ENCODE measurements around the gene SIDT1.

The SIDT1 gene

DNA sequence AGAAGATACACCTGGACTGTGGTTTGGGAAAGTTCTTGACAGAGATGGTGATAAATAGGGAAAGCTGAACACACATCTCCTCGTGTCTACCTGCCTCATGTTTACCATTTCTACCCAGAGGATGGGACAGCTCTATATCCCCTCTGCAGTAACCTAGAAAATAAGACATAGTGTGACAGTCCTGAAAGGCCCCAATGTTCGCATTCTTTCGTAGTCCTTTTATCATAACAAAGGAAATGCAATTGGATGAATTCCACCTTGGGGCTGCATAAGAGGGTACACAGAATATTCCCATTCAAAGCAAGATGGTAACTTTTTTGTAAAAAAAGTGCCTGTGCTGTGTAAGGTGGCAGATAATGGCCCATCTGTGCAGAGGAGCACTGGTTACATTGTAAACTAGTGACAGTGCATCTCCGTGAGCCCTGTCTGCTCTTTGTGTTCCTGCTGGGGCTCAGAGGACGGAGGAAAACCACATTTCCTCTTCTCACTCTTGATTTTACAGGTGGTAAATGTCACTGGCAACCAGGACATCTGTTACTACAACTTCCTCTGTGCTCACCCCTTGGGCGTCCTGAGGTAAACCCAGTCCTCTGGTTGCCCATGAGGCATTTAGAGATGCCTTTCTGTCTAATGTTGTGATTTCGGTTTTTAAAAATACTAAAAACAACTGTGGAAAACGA, 74.3 kb downstream of the SIDT1 start:
- H3K9me3 ChIP-seq (ENCODE audit: control insufficient read depth in 2 of 2, low read length in 2 of 2), result no peaks in the 10 kb centered on the region
- H3K27me3 ChIP-seq (ENCODE audit: control insufficient read depth in 2 of 2, insufficient read depth in 2 of 2, low read length in 2 of 2), result no peaks in the 10 kb centered on the region
- no peaks in the 10 kb centered on the region for H3K4me1 ChIP-seq (ENCODE audit: control insufficient read depth in 2 of 2, insufficient read depth in 2 of 2, low read length in 2 of 2)
- no peak overlapping the region for H3K27ac ChIP-seq (ENCODE audit: low read depth in 2 of 2, low read length in 2 of 2)
- H3K36me3 ChIP-seq (ENCODE audit: control insufficient read depth in 2 of 2, insufficient read depth in 2 of 2, low read length in 2 of 2), result peaks cover 40 to 49% of the 10 kb centered on the region in 2 donors
- no peak overlapping the region for H3K9ac ChIP-seq (ENCODE audit: low read depth in 1 of 2, low read length in 2 of 2)
- H3K4me3 ChIP-seq (ENCODE audit: low read length in 2 of 2), result no peak overlapping the region

- no peak overlapping the region for H3K27ac ChIP-seq (ENCODE audit: low read depth in 2 of 2, low read length in 2 of 2)
- H3K36me3 ChIP-seq (ENCODE audit: control insufficient read depth in 2 of 2, insufficient read depth in 2 of 2, low read length in 2 of 2), result peaks cover 44 to 53% of the 10 kb centered on the region in 2 donors
- no peaks in the 10 kb centered on the region for H3K4me1 ChIP-seq (ENCODE audit: control insufficient read depth in 2 of 2, insufficient read depth in 2 of 2, low read length in 2 of 2)
- no peaks in the 10 kb centered on the region for H3K27me3 ChIP-seq (ENCODE audit: control insufficient read depth in 2 of 2, insufficient read depth in 2 of 2, low read length in 2 of 2)
- no peak overlapping the region for H3K4me3 ChIP-seq (ENCODE audit: low read length in 2 of 2)
- H3K9me3 ChIP-seq (ENCODE audit: control insufficient read depth in 2 of 2, low read length in 2 of 2), result no peaks in the 10 kb centered on the region
- no peak overlapping the region for H3K9ac ChIP-seq (ENCODE audit: low read depth in 1 of 2, low read length in 2 of 2)
These were observed 74.9 kb downstream of the SIDT1 start for GRCh38 chr3:113607219-113607596.

GRCh38 chr3:113614402-113614801, 82.0 kb downstream of the SIDT1 start:
- no peak overlapping the region for H3K9ac ChIP-seq (ENCODE audit: low read depth in 1 of 2, low read length in 2 of 2)

GRCh38 chr3:113615976-113616375, 83.6 kb downstream of the SIDT1 start:
- H3K36me3 ChIP-seq (ENCODE audit: control insufficient read depth in 2 of 2, insufficient read depth in 2 of 2, low read length in 2 of 2), result peaks cover 58 to 61% of the 10 kb centered on the region in 2 donors
- H3K4me1 ChIP-seq (ENCODE audit: control insufficient read depth in 2 of 2, insufficient read depth in 2 of 2, low read length in 2 of 2), result no peaks in the 10 kb centered on the region
- H3K9me3 ChIP-seq (ENCODE audit: control insufficient read depth in 2 of 2, low read length in 2 of 2), result no peaks in the 10 kb centered on the region
- H3K27me3 ChIP-seq (ENCODE audit: control insufficient read depth in 2 of 2, insufficient read depth in 2 of 2, low read length in 2 of 2), result no peaks in the 10 kb centered on the region
- H3K9ac ChIP-seq (ENCODE audit: low read depth in 1 of 2, low read length in 2 of 2), result no peak overlapping the region
- no peak overlapping the region for H3K27ac ChIP-seq (ENCODE audit: low read depth in 2 of 2, low read length in 2 of 2)
- no peak overlapping the region for H3K4me3 ChIP-seq (ENCODE audit: low read length in 2 of 2)

More at GRCh38 chr3:113614402-113614801, 82.0 kb downstream of the SIDT1 start:
- Histone ChIP-seq H3K27ac (ENCODE audit: low read depth in 2 of 2, low read length in 2 of 2) (no peak overlapping the region), H3K27me3 (ENCODE audit: control insufficient read depth in 2 of 2, insufficient read depth in 2 of 2, low read length in 2 of 2) (no peaks in the 10 kb centered on the region), H3K9me3 (ENCODE audit: control insufficient read depth in 2 of 2, low read length in 2 of 2) (no peaks in the 10 kb centered on the region), H3K4me1 (ENCODE audit: control insufficient read depth in 2 of 2, insufficient read depth in 2 of 2, low read length in 2 of 2) (no peaks in the 10 kb centered on the region), H3K4me3 (ENCODE audit: low read length in 2 of 2) (no peak overlapping the region), H3K36me3 (ENCODE audit: control insufficient read depth in 2 of 2, insufficient read depth in 2 of 2, low read length in 2 of 2) (peaks cover 50 to 63% of the 10 kb centered on the region in 2 donors)

DNA sequence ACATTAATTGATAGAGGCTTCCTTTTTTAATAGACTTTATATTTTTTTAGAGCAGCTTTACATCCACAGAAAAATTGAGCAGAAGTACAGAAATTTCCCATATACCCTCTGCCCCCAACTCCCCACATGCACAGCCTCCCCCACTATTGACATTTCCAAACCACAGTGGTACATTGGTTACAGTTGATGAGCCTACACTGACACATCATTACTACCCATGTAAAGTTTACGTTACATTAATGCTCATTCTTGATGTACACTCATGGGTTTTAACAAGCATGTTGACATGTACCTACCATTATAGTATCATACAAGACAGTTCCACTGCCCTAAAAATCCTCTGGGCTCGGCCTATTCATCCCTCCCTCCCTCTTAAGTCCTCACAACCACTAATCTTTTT, 85.4 kb downstream of the SIDT1 start:
- Histone ChIP-seq H3K4me3 (ENCODE audit: low read length in 2 of 2) (no peak overlapping the region), H3K27ac (ENCODE audit: low read depth in 2 of 2, low read length in 2 of 2) (no peak overlapping the region), H3K36me3 (ENCODE audit: control insufficient read depth in 2 of 2, insufficient read depth in 2 of 2, low read length in 2 of 2) (peaks cover 46 to 59% of the 10 kb centered on the region in 2 donors), H3K27me3 (ENCODE audit: control insufficient read depth in 2 of 2, insufficient read depth in 2 of 2, low read length in 2 of 2) (no peaks in the 10 kb centered on the region), H3K9ac (ENCODE audit: low read depth in 1 of 2, low read length in 2 of 2) (no peak overlapping the region), H3K4me1 (ENCODE audit: control insufficient read depth in 2 of 2, insufficient read depth in 2 of 2, low read length in 2 of 2) (no peaks in the 10 kb centered on the region), H3K9me3 (ENCODE audit: control insufficient read depth in 2 of 2, low read length in 2 of 2) (no peaks in the 10 kb centered on the region)

GRCh38 chr3:113620091-113620490, 87.7 kb downstream of the SIDT1 start:
- H3K4me3 ChIP-seq (ENCODE audit: low read length in 2 of 2), result no peak overlapping the region
- H3K27me3 ChIP-seq (ENCODE audit: control insufficient read depth in 2 of 2, insufficient read depth in 2 of 2, low read length in 2 of 2), result no peaks in the 10 kb centered on the region
- no peak overlapping the region for H3K27ac ChIP-seq (ENCODE audit: low read depth in 2 of 2, low read length in 2 of 2)
- peaks cover 44 to 56% of the 10 kb centered on the region in 2 donors for H3K36me3 ChIP-seq (ENCODE audit: control insufficient read depth in 2 of 2, insufficient read depth in 2 of 2, low read length in 2 of 2)
- H3K4me1 ChIP-seq (ENCODE audit: control insufficient read depth in 2 of 2, insufficient read depth in 2 of 2, low read length in 2 of 2), result no peaks in the 10 kb centered on the region
- H3K9ac ChIP-seq (ENCODE audit: low read depth in 1 of 2, low read length in 2 of 2), result no peak overlapping the region
- H3K9me3 ChIP-seq (ENCODE audit: control insufficient read depth in 2 of 2, low read length in 2 of 2), result no peaks in the 10 kb centered on the region

GRCh38 chr3:113623324-113623723, 91.0 kb downstream of the SIDT1 start:
- Histone ChIP-seq H3K27ac (ENCODE audit: low read depth in 2 of 2, low read length in 2 of 2) (no peak overlapping the region), H3K4me1 (ENCODE audit: control insufficient read depth in 2 of 2, insufficient read depth in 2 of 2, low read length in 2 of 2) (no peaks in the 10 kb centered on the region), H3K27me3 (ENCODE audit: control insufficient read depth in 2 of 2, insufficient read depth in 2 of 2, low read length in 2 of 2) (no peaks in the 10 kb centered on the region), H3K9me3 (ENCODE audit: control insufficient read depth in 2 of 2, low read length in 2 of 2) (no peaks in the 10 kb centered on the region), H3K4me3 (ENCODE audit: low read length in 2 of 2) (no peak overlapping the region), H3K36me3 (ENCODE audit: control insufficient read depth in 2 of 2, insufficient read depth in 2 of 2, low read length in 2 of 2) (peaks cover 43 to 50% of the 10 kb centered on the region in 2 donors), H3K9ac (ENCODE audit: low read depth in 1 of 2, low read length in 2 of 2) (no peak overlapping the region)

- no peaks in the 10 kb centered on the region for H3K27me3 ChIP-seq (ENCODE audit: control insufficient read depth in 2 of 2, insufficient read depth in 2 of 2, low read length in 2 of 2)
- H3K9ac ChIP-seq (ENCODE audit: low read depth in 1 of 2, low read length in 2 of 2), result no peak overlapping the region
- H3K36me3 ChIP-seq (ENCODE audit: control insufficient read depth in 2 of 2, insufficient read depth in 2 of 2, low read length in 2 of 2), result peaks cover 48 to 54% of the 10 kb centered on the region in 2 donors
- no peaks in the 10 kb centered on the region for H3K9me3 ChIP-seq (ENCODE audit: control insufficient read depth in 2 of 2, low read length in 2 of 2)
- H3K4me3 ChIP-seq (ENCODE audit: low read length in 2 of 2), result no peak overlapping the region
- peaks cover 0 to 3% of the 10 kb centered on the region in 2 donors for H3K4me1 ChIP-seq (ENCODE audit: control insufficient read depth in 2 of 2, insufficient read depth in 2 of 2, low read length in 2 of 2)
- no peak overlapping the region for H3K27ac ChIP-seq (ENCODE audit: low read depth in 2 of 2, low read length in 2 of 2)
These were observed 91.5 kb downstream of the SIDT1 start for GRCh38 chr3:113623811-113624210.

DNA sequence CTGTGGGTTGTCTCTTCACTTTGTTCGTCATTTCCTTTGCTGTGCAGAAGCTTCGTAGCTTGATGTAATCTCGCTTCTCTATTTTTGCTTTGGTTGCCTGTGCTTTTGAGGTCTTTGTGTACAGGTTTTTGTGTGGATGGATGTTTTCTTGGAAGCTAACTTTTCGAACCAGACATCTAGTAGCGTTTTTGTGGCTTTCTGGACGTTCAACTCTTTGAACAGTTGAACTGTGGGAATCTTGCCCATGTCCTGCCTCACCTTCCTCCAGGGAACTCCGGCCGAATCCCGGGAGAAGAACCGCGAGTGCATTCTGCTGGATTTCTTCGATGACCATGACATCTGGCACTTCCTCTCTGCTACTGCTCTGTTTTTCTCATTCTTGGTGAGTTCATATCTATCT, 93.5 kb downstream of the SIDT1 start:
- H3K9me3 ChIP-seq (ENCODE audit: control insufficient read depth in 2 of 2, low read length in 2 of 2), result no peaks in the 10 kb centered on the region
- no peaks in the 10 kb centered on the region for H3K27me3 ChIP-seq (ENCODE audit: control insufficient read depth in 2 of 2, insufficient read depth in 2 of 2, low read length in 2 of 2)
- H3K36me3 ChIP-seq (ENCODE audit: control insufficient read depth in 2 of 2, insufficient read depth in 2 of 2, low read length in 2 of 2), result peaks cover 34 to 39% of the 10 kb centered on the region in 2 donors
- H3K4me1 ChIP-seq (ENCODE audit: control insufficient read depth in 2 of 2, insufficient read depth in 2 of 2, low read length in 2 of 2), result peaks cover 7 to 19% of the 10 kb centered on the region in 2 donors
- H3K27ac ChIP-seq (ENCODE audit: low read depth in 2 of 2, low read length in 2 of 2), result no peak overlapping the region
- peak overlapping the region in 1 of 2 donors; percentile 51 for H3K4me3 ChIP-seq (ENCODE audit: low read length in 2 of 2)
- H3K9ac ChIP-seq (ENCODE audit: low read depth in 1 of 2, low read length in 2 of 2), result no peak overlapping the region

GRCh38 chr3:113626503-113627371, 94.4 kb downstream of the SIDT1 start:
- Histone ChIP-seq H3K36me3 (ENCODE audit: control insufficient read depth in 2 of 2, insufficient read depth in 2 of 2, low read length in 2 of 2) (peaks cover 32% of the 10 kb centered on the region in 2 donors), H3K4me1 (ENCODE audit: control insufficient read depth in 2 of 2, insufficient read depth in 2 of 2, low read length in 2 of 2) (peaks cover 7 to 24% of the 10 kb centered on the region in 2 donors), H3K4me3 (ENCODE audit: low read length in 2 of 2) (no peak overlapping the region), H3K27me3 (ENCODE audit: control insufficient read depth in 2 of 2, insufficient read depth in 2 of 2, low read length in 2 of 2) (no peaks in the 10 kb centered on the region), H3K9me3 (ENCODE audit: control insufficient read depth in 2 of 2, low read length in 2 of 2) (no peaks in the 10 kb centered on the region), H3K9ac (ENCODE audit: low read depth in 1 of 2, low read length in 2 of 2) (no peak overlapping the region), H3K27ac (ENCODE audit: low read depth in 2 of 2, low read length in 2 of 2) (no peak overlapping the region)
